GM12878 (cell line): ENCODE data around the gene VSTM2B. TPM values are rescaled to one million over a fixed set of nuclear protein-coding genes. Genes with fewer than 3 reads are reported as not detected.

Source experiments
- ATAC-seq: fragments of 200-7000 bp; cut with Tn5 transposase; 3 replicates; pipeline ENCODE4 v1.9.1; 2020; ENCODE audit warnings: mild to moderate bottlenecking, moderate library complexity
- BruUV-seq: library from RNA; stranded (reverse); fragments of 400-500 nt; replicated peaks from 2 replicates; lab custom pipeline; 2021; lab: Mats Ljungman, UMichigan
- CTCF ChIA-PET: fragments of 300-600 bp; sonication (Branson Sonifier 250); formaldehyde crosslinking; extraction: SDS; loops from one replicate; lab custom pipeline; 2021; ENCODE audit warnings: inconsistent platforms; lab: Yijun Ruan, JAX
- POLR2A ChIA-PET: fragments of 350-600 bp; formaldehyde crosslinking; extraction: SDS; loops from one replicate; lab custom pipeline; 2021; ENCODE audit warnings: inconsistent platforms; lab: Charles Lee
- RAD21 ChIA-PET: fragments of 300-600 bp; sonication (Branson Sonifier 250); formaldehyde crosslinking; loops from one replicate; lab custom pipeline; 2023; ENCODE audit warnings: antibody characterized with exemption; ENCODE audit not compliant: unreplicated experiment; lab: Charles Lee
- SMC1A ChIA-PET: fragments of 300-600 bp; sonication (Branson Sonifier 250); formaldehyde crosslinking; loops from one replicate; lab custom pipeline; 2023; ENCODE audit not compliant: unreplicated experiment, uncharacterized antibody; lab: Charles Lee
- DNase-seq: peaks from one replicate; pipeline ENCODE4 v3.0.0-alpha.2; 2011; ENCODE audit warnings: low read depth, low spot score
- FAIRE-seq: peaks from 3 replicates; lab custom pipeline; 2011; peaks lifted over from hg19 to GRCh38; lab: Jason Lieb, UNC
- H2AFZ ChIP-seq: 2 replicates; pipeline ENCODE4 v1.6.0; 2011; ENCODE audit warnings: low read depth, low read length, control low read depth; ENCODE audit not compliant: control insufficient read depth
- H3K27ac ChIP-seq: 2 replicates; pipeline ENCODE4 v1.5.1; 2011; ENCODE audit warnings: control low read depth; ENCODE audit not compliant: control insufficient read depth, insufficient read depth
- H3K27me3 ChIP-seq, 2 experiments: replicated peaks in 1 of 2; 2 replicates each; pipeline versions ENCODE4 v1.6.0 to v1.6.1; 2011; ENCODE audit warnings: low read length in 1 of 2; ENCODE audit not compliant: control insufficient read depth in 2 of 2, insufficient read depth in 2 of 2
- H3K36me3 ChIP-seq, 2 experiments: 2 replicates each; pipeline ENCODE4 v1.5.1; 2011; ENCODE audit warnings: low read length in 1 of 2; ENCODE audit not compliant: control insufficient read depth in 2 of 2, insufficient read depth in 2 of 2
- H3K4me1 ChIP-seq: 2 replicates; pipeline ENCODE4 v1.6.1; 2011; ENCODE audit warnings: mild to moderate bottlenecking, low read length, moderate library complexity, mixed read lengths; ENCODE audit not compliant: control insufficient read depth, insufficient read depth
- H3K4me2 ChIP-seq: 2 replicates; pipeline ENCODE4 v1.6.0; 2011; ENCODE audit warnings: control low read depth; ENCODE audit not compliant: control insufficient read depth, insufficient read depth
- H3K4me3 ChIP-seq: fragments of 200-600 bp; sonication (generic); 2 replicates; pipeline ENCODE4 v1.5.1; 2016
- H3K79me2 ChIP-seq: 2 replicates; pipeline ENCODE4 v1.6.0; 2011; ENCODE audit warnings: low read length; ENCODE audit not compliant: control insufficient read depth, insufficient read depth
- H3K9ac ChIP-seq: 2 replicates; pipeline ENCODE4 v1.8.0; 2011; ENCODE audit warnings: low read length, control low read depth, mixed read lengths; ENCODE audit not compliant: control insufficient read depth, insufficient read depth
- H3K9me3 ChIP-seq: replicated peaks from 3 replicates; pipeline ENCODE4 v1.5.1; 2011; ENCODE audit warnings: mild to moderate bottlenecking, low read length; ENCODE audit not compliant: control insufficient read depth, insufficient read depth
- H4K20me1 ChIP-seq: 2 replicates; pipeline ENCODE4 v1.6.0; 2011; ENCODE audit not compliant: control insufficient read depth, insufficient read depth
- MEF2A ChIP-seq: IDR thresholded peaks from 2 replicates; pipeline ENCODE4 v1.6.1; 2011; ENCODE audit warnings: low read depth, mild to moderate bottlenecking, low read length, moderate library complexity; ENCODE audit not compliant: insufficient read depth
- NFYA ChIP-seq: IDR thresholded peaks from 2 replicates; pipeline ENCODE4 v1.6.1; 2011; ENCODE audit warnings: low read depth, mild to moderate bottlenecking, low read length, improper control_type of control experiment, borderline replicate concordance
- PAX8 ChIP-seq: fragments of 450-650 bp; IDR thresholded peaks from 2 replicates; pipeline ENCODE4 v1.6.1; 2017; ENCODE audit warnings: mild to moderate bottlenecking, moderate library complexity
- RAD51 ChIP-seq: fragments of 450-650 bp; IDR thresholded peaks from 2 replicates; pipeline ENCODE4 v1.6.1; 2016; ENCODE audit warnings: moderate library complexity, mild to moderate bottlenecking, inconsistent platforms
- RB1 ChIP-seq: fragments of 450-650 bp; formaldehyde crosslinking; IDR thresholded peaks from 2 replicates; pipeline ENCODE4 v1.6.1; 2017; ENCODE audit warnings: mild to moderate bottlenecking, borderline replicate concordance
- RFX5 ChIP-seq: IDR thresholded peaks from 2 replicates; pipeline ENCODE4 v1.6.1; 2011; ENCODE audit warnings: low read depth, low read length, improper control_type of control experiment
- SIX5 ChIP-seq: IDR thresholded peaks from 2 replicates; pipeline ENCODE4 v1.6.1; 2011; ENCODE audit warnings: mild to moderate bottlenecking, low read depth, low read length, moderate library complexity; ENCODE audit not compliant: severe bottlenecking
- SMARCA5 ChIP-seq: fragments of 450-650 bp; IDR thresholded peaks from 2 replicates; pipeline ENCODE4 v1.6.1; 2017; ENCODE audit warnings: mild to moderate bottlenecking
- SREBF1 ChIP-seq: IDR thresholded peaks from 2 replicates; pipeline ENCODE4 v1.6.1; 2012; ENCODE audit warnings: mild to moderate bottlenecking, low read length
- STAT1 ChIP-seq: fragments of 450-650 bp; conservative IDR thresholded peaks from 2 replicates; pipeline ENCODE4 v1.6.1; 2014; ENCODE audit warnings: antibody characterized with exemption, mild to moderate bottlenecking
- TBL1XR1 ChIP-seq: IDR thresholded peaks from 2 replicates; pipeline ENCODE4 v1.6.1; 2012; ENCODE audit warnings: low read depth, low read length, improper control_type of control experiment
- WRNIP1 ChIP-seq: IDR thresholded peaks from 2 replicates; pipeline ENCODE4 v1.6.1; 2011; ENCODE audit warnings: low read depth, low read length, improper control_type of control experiment, borderline replicate concordance
- ZNF207 ChIP-seq: fragments of 450-650 bp; IDR thresholded peaks from 2 replicates; pipeline ENCODE4 v1.6.1; 2014; ENCODE audit warnings: antibody characterized with exemption, mild to moderate bottlenecking, borderline replicate concordance
- ZNF217 ChIP-seq: fragments of 450-650 bp; IDR thresholded peaks from 2 replicates; pipeline ENCODE4 v1.6.1; 2017; ENCODE audit warnings: antibody characterized with exemption, mild to moderate bottlenecking
- ZSCAN29 ChIP-seq: fragments of 450-650 bp; IDR thresholded peaks from 2 replicates; pipeline ENCODE4 v1.6.1; 2017; ENCODE audit warnings: mild to moderate bottlenecking, moderate library complexity
- WGBS: methylation state at CpG from one replicate; pipeline ENCODE4 v1.1.6; 2016; ENCODE audit warnings: low lambda C conversion rate; ENCODE audit not compliant: insufficient replicate concordance, insufficient coverage; ENCODE audit errors: missing lambda C conversion rate; 5-methylcytosine and 5-hydroxymethylcytosine counted together
- in situ Hi-C: fragments of 300-500 bp; cut with MboI; formaldehyde crosslinking; loops from 9 replicates; pipeline ENCODE4 v1.14.3; 2018; ENCODE audit warnings: mixed read lengths
- intact Hi-C: fragments of 100-400 bp; cut with micrococcal nuclease; formaldehyde crosslinking; loops from one replicate; pipeline ENCODE4 v1.14.2; 2022; ENCODE audit not compliant: unreplicated experiment
- polyA plus RNA-seq, 11 experiments: library from polyadenylated mRNA; depleted of rRNA in 4 of 11; unstranded in 6 of 11; stranded (reverse) in 5 of 11; fragments of >200 nt; fragmentation: Nextera tagmentation in 4 of 11; fragmentation: Illumina TruSeq in 1 of 11; extraction: Ambion mirVana in 4 of 11; extraction: Trizol in 1 of 11; gene quantifications; 1 replicate in 1 of 11; 2 replicates in 10 of 11; pipeline versions ENCODE4 v1.2.1 to v1.2.3, GENCODE V29; 2011 to 2016; ENCODE audit warnings: inconsistent platforms in 2 of 11, missing spikeins in 2 of 11, low read depth in 1 of 11
- total RNA-seq, 4 experiments: library from RNA; depleted of rRNA in 3 of 4; stranded (reverse); fragments of >200 nt in 3 of 4; fragmentation: Illumina TruSeq in 1 of 4; extraction: Trizol in 1 of 4; gene quantifications; 2 replicates each; pipeline versions ENCODE4 v1.2.1 to v1.2.3, GENCODE V29; 2013 to 2021
- TF ChIP-seq, protein P1 (sequence below): IDR thresholded peaks from 2 replicates; pipeline ENCODE4 v1.6.1; 2011; ENCODE audit warnings: low read depth, mild to moderate bottlenecking, low read length, moderate library complexity, borderline replicate concordance; ENCODE audit errors: extremely low read depth
- TF ChIP-seq, protein P2 (sequence below): IDR thresholded peaks from 2 replicates; pipeline ENCODE4 v1.6.1; 2011; ENCODE audit warnings: mild to moderate bottlenecking, low read depth, low read length, moderate library complexity; ENCODE audit not compliant: insufficient replicate concordance
- TF ChIP-seq, protein P3 (sequence below): fragments of 450-650 bp; IDR thresholded peaks from 2 replicates; pipeline ENCODE4 v1.6.1; 2017; ENCODE audit warnings: mild to moderate bottlenecking, moderate library complexity

The VSTM2B gene
- total and polyA plus RNA-seq, 10 of the 15 experiments (the other 5 are each of a cell fraction or from before 2014, with no cell fraction given), result not detected

DNA sequence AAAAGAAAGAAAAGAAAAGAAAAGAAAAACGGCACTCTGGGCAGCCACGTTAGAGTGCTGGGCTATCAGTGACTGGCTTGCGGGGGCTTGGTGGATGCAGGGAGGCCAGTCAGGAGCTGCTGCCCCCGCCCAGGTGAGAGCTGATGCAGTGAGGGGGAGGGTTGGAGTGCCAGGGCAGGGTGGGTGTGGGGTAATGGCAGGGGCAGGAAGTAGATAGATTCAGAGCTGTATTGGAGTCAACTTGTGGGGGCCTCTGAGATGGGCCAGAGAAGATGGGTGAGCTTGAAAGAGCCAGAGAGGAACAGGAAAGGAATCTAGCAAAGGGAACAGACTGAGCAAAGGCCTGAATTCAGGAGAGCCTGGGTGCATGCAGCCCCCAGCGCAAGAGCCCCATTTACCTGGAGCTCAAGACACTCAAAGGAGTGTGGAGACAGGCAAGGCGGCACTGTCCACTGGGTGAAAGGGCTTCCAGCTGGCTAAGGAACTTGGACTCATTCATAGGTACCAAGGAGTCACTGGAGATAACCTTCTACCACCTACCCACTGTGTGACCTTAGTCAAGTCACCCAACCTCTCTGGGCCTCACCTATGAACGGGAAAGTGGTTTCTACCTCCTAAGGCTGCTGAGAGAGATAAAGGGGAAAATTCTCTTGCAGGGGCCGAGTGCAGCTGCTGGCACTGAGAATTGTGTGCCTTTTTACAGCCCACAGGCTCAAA lies 20.2 kb downstream of the VSTM2B start:
- ATAC-seq (no peak), FAIRE-seq (no peak), DNase-seq (no peak)
- no peak overlapping the region for H3K4me2 ChIP-seq
- ChIA-PET POLR2A (no interaction called here), SMC1A (no interaction called here), RAD21 (no interaction called here), CTCF (no interaction called here)
- BruUV-seq, result no TSS peak
- intact Hi-C loops (no loop called here), in situ Hi-C loops (no loop called here)
- TF ChIP-seq, protein P1, sequence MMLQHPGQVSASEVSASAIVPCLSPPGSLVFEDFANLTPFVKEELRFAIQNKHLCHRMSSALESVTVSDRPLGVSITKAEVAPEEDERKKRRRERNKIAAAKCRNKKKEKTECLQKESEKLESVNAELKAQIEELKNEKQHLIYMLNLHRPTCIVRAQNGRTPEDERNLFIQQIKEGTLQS, result no peak
- TF ChIP-seq PAX8, result no peak
- TF ChIP-seq, protein P2, sequence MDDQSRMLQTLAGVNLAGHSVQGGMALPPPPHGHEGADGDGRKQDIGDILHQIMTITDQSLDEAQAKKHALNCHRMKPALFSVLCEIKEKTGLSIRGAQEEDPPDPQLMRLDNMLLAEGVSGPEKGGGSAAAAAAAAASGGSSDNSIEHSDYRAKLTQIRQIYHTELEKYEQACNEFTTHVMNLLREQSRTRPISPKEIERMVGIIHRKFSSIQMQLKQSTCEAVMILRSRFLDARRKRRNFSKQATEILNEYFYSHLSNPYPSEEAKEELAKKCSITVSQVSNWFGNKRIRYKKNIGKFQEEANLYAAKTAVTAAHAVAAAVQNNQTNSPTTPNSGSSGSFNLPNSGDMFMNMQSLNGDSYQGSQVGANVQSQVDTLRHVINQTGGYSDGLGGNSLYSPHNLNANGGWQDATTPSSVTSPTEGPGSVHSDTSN, result no peak
- no peak for TF ChIP-seq ZNF217
- TF ChIP-seq MEF2A, result no peak
- no peak for TF ChIP-seq RB1
- TF ChIP-seq STAT1, result no peak
- TF ChIP-seq RAD51, result no peak
- TF ChIP-seq WRNIP1, result no peak
- TF ChIP-seq RFX5, result no peak
- no peak for TF ChIP-seq SREBF1
- TF ChIP-seq ZSCAN29, result no peak
- TF ChIP-seq TBL1XR1, result no peak
- no peak for TF ChIP-seq SMARCA5
- no peak for TF ChIP-seq ZNF207
- TF ChIP-seq, protein P3, sequence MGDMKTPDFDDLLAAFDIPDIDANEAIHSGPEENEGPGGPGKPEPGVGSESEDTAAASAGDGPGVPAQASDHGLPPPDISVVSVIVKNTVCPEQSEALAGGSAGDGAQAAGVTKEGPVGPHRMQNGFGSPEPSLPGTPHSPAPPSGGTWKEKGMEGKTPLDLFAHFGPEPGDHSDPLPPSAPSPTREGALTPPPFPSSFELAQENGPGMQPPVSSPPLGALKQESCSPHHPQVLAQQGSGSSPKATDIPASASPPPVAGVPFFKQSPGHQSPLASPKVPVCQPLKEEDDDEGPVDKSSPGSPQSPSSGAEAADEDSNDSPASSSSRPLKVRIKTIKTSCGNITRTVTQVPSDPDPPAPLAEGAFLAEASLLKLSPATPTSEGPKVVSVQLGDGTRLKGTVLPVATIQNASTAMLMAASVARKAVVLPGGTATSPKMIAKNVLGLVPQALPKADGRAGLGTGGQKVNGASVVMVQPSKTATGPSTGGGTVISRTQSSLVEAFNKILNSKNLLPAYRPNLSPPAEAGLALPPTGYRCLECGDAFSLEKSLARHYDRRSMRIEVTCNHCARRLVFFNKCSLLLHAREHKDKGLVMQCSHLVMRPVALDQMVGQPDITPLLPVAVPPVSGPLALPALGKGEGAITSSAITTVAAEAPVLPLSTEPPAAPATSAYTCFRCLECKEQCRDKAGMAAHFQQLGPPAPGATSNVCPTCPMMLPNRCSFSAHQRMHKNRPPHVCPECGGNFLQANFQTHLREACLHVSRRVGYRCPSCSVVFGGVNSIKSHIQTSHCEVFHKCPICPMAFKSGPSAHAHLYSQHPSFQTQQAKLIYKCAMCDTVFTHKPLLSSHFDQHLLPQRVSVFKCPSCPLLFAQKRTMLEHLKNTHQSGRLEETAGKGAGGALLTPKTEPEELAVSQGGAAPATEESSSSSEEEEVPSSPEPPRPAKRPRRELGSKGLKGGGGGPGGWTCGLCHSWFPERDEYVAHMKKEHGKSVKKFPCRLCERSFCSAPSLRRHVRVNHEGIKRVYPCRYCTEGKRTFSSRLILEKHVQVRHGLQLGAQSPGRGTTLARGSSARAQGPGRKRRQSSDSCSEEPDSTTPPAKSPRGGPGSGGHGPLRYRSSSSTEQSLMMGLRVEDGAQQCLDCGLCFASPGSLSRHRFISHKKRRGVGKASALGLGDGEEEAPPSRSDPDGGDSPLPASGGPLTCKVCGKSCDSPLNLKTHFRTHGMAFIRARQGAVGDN, result no peak
- TF ChIP-seq NFYA, result no peak
- no peak for TF ChIP-seq SIX5
- no peak overlapping the region for H3K27ac ChIP-seq
- WGBS, result 29% methylated on average over 8 of the region's 8 CpGs
- no peak overlapping the region for H2AFZ ChIP-seq
- H3K4me1 ChIP-seq, result no peaks in the 10 kb centered on the region
- no peaks in the 10 kb centered on the region for H4K20me1 ChIP-seq
- H3K27me3 ChIP-seq, result no peaks in the 10 kb centered on the region
- H3K79me2 ChIP-seq, result no peaks in the 10 kb centered on the region
- no peak overlapping the region for H3K4me3 ChIP-seq
- no peak overlapping the region for H3K9ac ChIP-seq
- no peaks in the 10 kb centered on the region; the same call in 2 of the 3 replicates for H3K9me3 ChIP-seq
- no peaks in the 10 kb centered on the region for H3K36me3 ChIP-seq
